PC-3 (cell line): Measurements from ENCODE around the gene MAGI2. TPM values are rescaled to one million over a fixed set of nuclear protein-coding genes. Genes with fewer than 3 reads are reported as not detected.
"Not testable (repeated sequence)": the region's sequence is repeated elsewhere in the genome, so short reads cannot be mapped to it uniquely, and the experiment has no call there.

Source experiments
- ATAC-seq: fragments of 200-7000 bp; cut with Tn5 transposase; 2 replicates; pipeline ENCODE4 v1.9.1; 2020; ENCODE audit warnings: mild to moderate bottlenecking, moderate library complexity
- BruUV-seq: library from RNA; stranded (reverse); fragments of 400-500 nt; replicated peaks from 2 replicates; lab custom pipeline; 2021; lab: Mats Ljungman, UMichigan
- CTCF ChIA-PET: fragments of 300-600 bp; sonication (Branson Sonifier 250); formaldehyde crosslinking; loops from one replicate; lab custom pipeline; 2022; ENCODE audit warnings: antibody characterized with exemption; lab: Charles Lee
- POLR2A ChIA-PET: fragments of 300-600 bp; sonication (Branson Sonifier 250); formaldehyde crosslinking; loops from one replicate; lab custom pipeline; 2022; ENCODE audit warnings: antibody characterized with exemption; ENCODE audit not compliant: unreplicated experiment; lab: Charles Lee
- DNase-seq: peaks from one replicate; pipeline ENCODE4 v3.0.0-alpha.2; 2015
- H2AFZ ChIP-seq: fragments of 300-600 bp; sonication (generic); 2 replicates; pipeline ENCODE4 v1.6.0; 2016; ENCODE audit warnings: antibody characterized with exemption, low read length
- H3F3A ChIP-seq: fragments of 300-600 bp; sonication (generic); one replicate; pipeline ENCODE4 v1.6.0; 2017; ENCODE audit warnings: antibody characterized with exemption, low read length, control low read depth, mild to moderate bottlenecking; ENCODE audit not compliant: unreplicated experiment
- H3K27ac ChIP-seq: fragments of 300-600 bp; sonication (generic); 2 replicates; pipeline ENCODE4 v1.5.1; 2016; ENCODE audit warnings: mild to moderate bottlenecking, low read length
- H3K27me3 ChIP-seq: fragments of 300-600 bp; sonication (generic); 2 replicates; pipeline ENCODE4 v1.6.1; 2016; ENCODE audit warnings: low read length, mixed read lengths
- H3K36me3 ChIP-seq: fragments of 300-600 bp; sonication (generic); 2 replicates; pipeline ENCODE4 v1.6.1; 2016; ENCODE audit warnings: low read depth, mixed run types, low read length, mixed read lengths
- H3K4me1 ChIP-seq: fragments of 300-600 bp; sonication (generic); 2 replicates; pipeline ENCODE4 v1.5.1; 2016; ENCODE audit warnings: low read length; ENCODE audit not compliant: insufficient read depth
- H3K4me2 ChIP-seq: fragments of 300-600 bp; sonication (generic); 2 replicates; pipeline ENCODE4 v1.6.0; 2016; ENCODE audit warnings: low read length
- H3K4me3 ChIP-seq: fragments of 300-600 bp; sonication (generic); 2 replicates; pipeline ENCODE4 v1.5.1; 2016; ENCODE audit warnings: mild to moderate bottlenecking, low read length, mixed read lengths
- H3K79me2 ChIP-seq: fragments of 300-600 bp; sonication (generic); 2 replicates; pipeline ENCODE4 v1.6.1; 2017; ENCODE audit warnings: low read length, mixed read lengths
- H3K9ac ChIP-seq: fragments of 300-600 bp; sonication (generic); 2 replicates; pipeline ENCODE4 v1.6.0; 2016; ENCODE audit warnings: mild to moderate bottlenecking, low read length
- H3K9me2 ChIP-seq: fragments of 300-600 bp; sonication (generic); replicated peaks from 2 replicates; pipeline ENCODE4 v1.6.1; 2016; ENCODE audit warnings: mixed run types, low read length, mixed read lengths
- H3K9me3 ChIP-seq: fragments of 300-600 bp; sonication (generic); 2 replicates; pipeline ENCODE4 v1.6.1; 2016; ENCODE audit warnings: low read length, mixed read lengths
- H4K20me1 ChIP-seq: fragments of 300-600 bp; sonication (generic); 2 replicates; pipeline ENCODE4 v1.6.1; 2016; ENCODE audit warnings: low read length, mixed read lengths
- CTCF ChIP-seq: fragments of 300-600 bp; sonication (generic); conservative IDR thresholded peaks from 2 replicates; pipeline ENCODE4 v1.5.1; 2017; ENCODE audit warnings: antibody characterized with exemption, low read depth, mild to moderate bottlenecking, low read length
- EZH2 ChIP-seq: fragments of 300-600 bp; sonication (generic); IDR thresholded peaks from one replicate; pipeline ENCODE4 v1.6.1; 2017; ENCODE audit warnings: antibody characterized with exemption, mild to moderate bottlenecking, low read length; ENCODE audit not compliant: unreplicated experiment
- EZH2phosphoT487 ChIP-seq: fragments of 300-600 bp; sonication (generic); IDR thresholded peaks from 2 replicates; pipeline ENCODE4 v1.6.1; 2018; ENCODE audit warnings: mild to moderate bottlenecking, antibody characterized with exemption, low read length, borderline replicate concordance
- intact Hi-C: fragments of 100-400 bp; cut with micrococcal nuclease; formaldehyde crosslinking; loops from 2 replicates; pipeline ENCODE4 v1.9.0; 2023
- total RNA-seq: library from RNA; depleted of rRNA; stranded (reverse); fragments of >200 nt; gene quantifications from 2 replicates; pipeline ENCODE4 v1.2.3, GENCODE V29; 2014

MAGI2 gene
- total RNA-seq, 1 experiment from 2014 or later = not detected

- H3K27ac ChIP-seq = no peak overlapping the region
- DNase-seq (no peak), ATAC-seq (no peak)
- no peaks in the 10 kb centered on the region for H4K20me1 ChIP-seq
- no peaks in the 10 kb centered on the region for H3F3A ChIP-seq
- intact Hi-C loops = no loop called here
- no peaks in the 10 kb centered on the region for H3K4me1 ChIP-seq
- H3K9me2 ChIP-seq = no peaks in the 10 kb centered on the region
- BruUV-seq = no TSS peak
- H3K9ac ChIP-seq = no peak overlapping the region
- no peaks in the 10 kb centered on the region for H3K9me3 ChIP-seq
- H3K4me2 ChIP-seq = peak overlapping the region; percentile 68; the same call in 1 of the 2 replicates
- ChIA-PET POLR2A (interaction anchor here (0.5 kb wide), 1 partner anchor 20 kb away, joined by 4 read pairs; no protein-coding TSS in a partner anchor), CTCF (no interaction called here)
- H2AFZ ChIP-seq = 0 out of 2 replicates have a peak overlapping the region, but pooled peaks have one; percentile 55
- no peak overlapping the region; the same call in 1 of the 2 replicates for H3K4me3 ChIP-seq
- no peak for TF ChIP-seq CTCF
- TF ChIP-seq EZH2phosphoT487 = no peak
- TF ChIP-seq EZH2 = no peak
- H3K36me3 ChIP-seq = no peaks in the 10 kb centered on the region
- peaks cover 20% of the 10 kb centered on the region; the same call in 1 of the 2 replicates for H3K27me3 ChIP-seq
- H3K79me2 ChIP-seq = no peaks in the 10 kb centered on the region
Observed at GRCh38 chr7:79451580-79451979, 1.9 kb downstream of the MAGI2 start.

- H3K27me3 ChIP-seq, H3K9me2 ChIP-seq, H3K4me3 ChIP-seq, DNase-seq, POLR2A ChIA-PET, ATAC-seq, CTCF ChIA-PET, BruUV-seq, H2AFZ ChIP-seq, H4K20me1 ChIP-seq, H3K9ac ChIP-seq, H3K27ac ChIP-seq, H3K4me2 ChIP-seq, intact Hi-C loops, H3K9me3 ChIP-seq, H3K4me1 ChIP-seq, H3K79me2 ChIP-seq, H3K36me3 ChIP-seq, H3F3A ChIP-seq: not testable (repeated sequence)
Observed at GRCh38 chr7:79442766-79443165, 10.7 kb downstream of the MAGI2 start.

- H3K4me1 ChIP-seq = peaks cover 4% of the 10 kb centered on the region; the same call in 1 of the 2 replicates
- H3K9ac ChIP-seq = no peak overlapping the region
- no peaks in the 10 kb centered on the region for H3K27me3 ChIP-seq
- no peaks in the 10 kb centered on the region for H3K9me3 ChIP-seq
- TF ChIP-seq EZH2 = no peak
- no peaks in the 10 kb centered on the region for H3F3A ChIP-seq
- ChIA-PET POLR2A (interaction anchor here (0.6 kb wide), 1 partner anchor 1112 kb away, joined by 6 read pairs; no protein-coding TSS in a partner anchor), CTCF (no interaction called here)
- intact Hi-C loops = loop anchor here (10.0 kb wide), 1 partner anchor 142 kb away; no protein-coding TSS in a partner anchor
- H3K4me2 ChIP-seq = no peak overlapping the region
- H3K27ac ChIP-seq = no peak overlapping the region
- H3K36me3 ChIP-seq = no peaks in the 10 kb centered on the region
- no peak overlapping the region for H2AFZ ChIP-seq
- H3K9me2 ChIP-seq = no peaks in the 10 kb centered on the region
- no peaks in the 10 kb centered on the region for H3K79me2 ChIP-seq
- no peak overlapping the region for H3K4me3 ChIP-seq
- ATAC-seq = peak; percentile 61
- peak; percentile 40 for DNase-seq
- no TSS peak for BruUV-seq
- no peaks in the 10 kb centered on the region for H4K20me1 ChIP-seq
Observed at GRCh38 chr7:79436378-79436777, 17.1 kb downstream of the MAGI2 start.

DNA sequence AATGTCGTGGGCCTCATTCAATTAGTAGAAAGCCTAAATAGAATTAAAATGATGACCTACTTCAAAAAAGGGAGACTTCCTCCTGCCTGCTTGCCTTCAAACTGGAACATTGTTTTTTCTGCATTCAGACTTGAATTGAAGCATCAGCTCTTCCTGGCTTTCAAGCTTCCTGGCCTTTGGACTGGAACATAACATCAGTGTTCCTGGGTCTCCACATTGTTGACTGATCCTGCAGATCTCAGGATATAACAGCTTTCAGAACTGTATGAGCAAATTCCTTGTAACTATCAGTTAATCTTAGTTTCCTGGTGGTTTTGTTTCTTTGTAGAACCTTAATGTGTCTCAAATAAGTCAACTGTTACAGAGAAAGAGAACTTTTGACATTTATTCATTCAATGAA lies 18.6 kb downstream of the MAGI2 start:
- CTCF ChIA-PET = no interaction called here
- no peak overlapping the region for H3K9ac ChIP-seq
- H3K27me3 ChIP-seq = no peaks in the 10 kb centered on the region
- H3K79me2 ChIP-seq = no peaks in the 10 kb centered on the region
- H4K20me1 ChIP-seq = no peaks in the 10 kb centered on the region
- DNase-seq (no peak), ATAC-seq (no peak)
- no TSS peak for BruUV-seq
- no peaks in the 10 kb centered on the region for H3F3A ChIP-seq
- no peak overlapping the region for H3K27ac ChIP-seq
- no peak overlapping the region for H3K4me2 ChIP-seq
- POLR2A ChIA-PET = no interaction called here
- H3K4me3 ChIP-seq = no peak overlapping the region
- H3K4me1 ChIP-seq = peaks cover 4% of the 10 kb centered on the region; the same call in 1 of the 2 replicates
- no peaks in the 10 kb centered on the region for H3K9me3 ChIP-seq
- TF ChIP-seq EZH2phosphoT487 = no peak
- no peak for TF ChIP-seq EZH2
- no peak for TF ChIP-seq CTCF
- H3K36me3 ChIP-seq = no peaks in the 10 kb centered on the region
- H2AFZ ChIP-seq = no peak overlapping the region
- intact Hi-C loops = loop anchor here (10.0 kb wide), 1 partner anchor 140 kb away; no protein-coding TSS in a partner anchor
- no peaks in the 10 kb centered on the region for H3K9me2 ChIP-seq
